Uterus (tissue), 2 donors: ENCODE results near the gene CDH13.

Experiments
- POLR2A ChIP-seq, 2 donors: fragments of 450-650 bp; IDR thresholded peaks; one replicate each; pipeline ENCODE4 v1.6.1; 2016; ENCODE audit warnings: antibody characterized with exemption in 2 of 2, mild to moderate bottlenecking in 1 of 2, moderate library complexity in 1 of 2
- TF ChIP-seq, protein P1 (sequence below), 4 experiments: fragments of 200-600 bp in 2 of 4; fragments of 450-650 bp in 2 of 4; sonication (generic) in 2 of 4; IDR thresholded peaks; one replicate each; pipeline ENCODE4 v1.5.1; 2016 to 2019; ENCODE audit warnings: antibody characterized with exemption in 4 of 4, mild to moderate bottlenecking in 2 of 4, moderate library complexity in 1 of 4

DNA sequence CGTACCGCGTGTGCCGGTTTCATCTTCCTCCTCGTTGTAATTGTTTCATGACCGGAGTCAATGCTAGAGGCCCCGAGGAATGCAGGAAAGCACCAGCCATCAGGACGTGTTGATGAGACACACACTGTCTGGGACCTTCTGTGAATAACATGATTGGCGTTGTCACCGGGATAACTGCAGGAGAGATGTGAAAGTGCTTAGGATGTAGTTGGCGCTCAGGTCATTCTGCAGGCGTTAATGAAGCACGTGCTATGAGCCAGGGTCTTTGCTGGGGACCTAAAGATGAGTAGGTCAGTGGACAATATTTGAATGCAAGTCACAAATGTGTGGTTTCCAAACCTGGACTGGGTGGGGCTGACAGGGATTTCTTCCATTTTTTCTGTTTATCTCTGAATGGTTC lies 999.4 kb downstream of the CDH13 start:
- TF ChIP-seq, protein P1, sequence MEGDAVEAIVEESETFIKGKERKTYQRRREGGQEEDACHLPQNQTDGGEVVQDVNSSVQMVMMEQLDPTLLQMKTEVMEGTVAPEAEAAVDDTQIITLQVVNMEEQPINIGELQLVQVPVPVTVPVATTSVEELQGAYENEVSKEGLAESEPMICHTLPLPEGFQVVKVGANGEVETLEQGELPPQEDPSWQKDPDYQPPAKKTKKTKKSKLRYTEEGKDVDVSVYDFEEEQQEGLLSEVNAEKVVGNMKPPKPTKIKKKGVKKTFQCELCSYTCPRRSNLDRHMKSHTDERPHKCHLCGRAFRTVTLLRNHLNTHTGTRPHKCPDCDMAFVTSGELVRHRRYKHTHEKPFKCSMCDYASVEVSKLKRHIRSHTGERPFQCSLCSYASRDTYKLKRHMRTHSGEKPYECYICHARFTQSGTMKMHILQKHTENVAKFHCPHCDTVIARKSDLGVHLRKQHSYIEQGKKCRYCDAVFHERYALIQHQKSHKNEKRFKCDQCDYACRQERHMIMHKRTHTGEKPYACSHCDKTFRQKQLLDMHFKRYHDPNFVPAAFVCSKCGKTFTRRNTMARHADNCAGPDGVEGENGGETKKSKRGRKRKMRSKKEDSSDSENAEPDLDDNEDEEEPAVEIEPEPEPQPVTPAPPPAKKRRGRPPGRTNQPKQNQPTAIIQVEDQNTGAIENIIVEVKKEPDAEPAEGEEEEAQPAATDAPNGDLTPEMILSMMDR (IDR thresholded peaks at IDR 0.05) = no peak
- TF ChIP-seq POLR2A (IDR thresholded peaks at IDR 0.05) = no peak
